Measurements from ENCODE around the gene TIGD3. TPM values are rescaled to one million over a fixed set of nuclear protein-coding genes. Genes with fewer than 3 reads are reported as not detected.

Gene TIGD3
- total RNA-seq, 1 donor from 2014 or later: 0.26 TPM

GRCh38 chr11:65404638-65405339 lies 50.2 kb downstream of the TIGD3 start:
- peak; percentile 65 to 84 for DNase-seq (ENCODE audit: low read depth in 2 of 2)

Other genes starting within 250 kb of the TIGD3 start
- 14.6 and 14.8 TPM in 2 replicates for gene TM7SF2, start 242.9 kb upstream of the TIGD3 start, total RNA-seq
- 6.3 and 7.7 TPM in 2 replicates for gene ZNHIT2, start 237.1 kb upstream of the TIGD3 start, total RNA-seq
- gene FAU, start 232.6 kb upstream of the TIGD3 start, total RNA-seq: 211 and 383 TPM in 2 replicates
- gene MRPL49, start 232.4 kb upstream of the TIGD3 start, total RNA-seq: 42.0 and 50.6 TPM in 2 replicates
- 5.6 and 15.4 TPM in 2 replicates for gene SYVN1, start 220.2 kb upstream of the TIGD3 start, total RNA-seq
- gene SPDYC, start 184.5 kb upstream of the TIGD3 start, total RNA-seq: not detected in 2 replicates
- 81.3 and 88.1 TPM in 2 replicates for gene CAPN1, start 172.8 kb upstream of the TIGD3 start, total RNA-seq
- 4.7 and 5.7 TPM in 2 replicates for gene POLA2, start 92.8 kb upstream of the TIGD3 start, total RNA-seq
- gene CDC42EP2, start 39.9 kb upstream of the TIGD3 start, total RNA-seq: 6.4 and 7.8 TPM in 2 replicates
- 18.5 and 32.1 TPM in 2 replicates for gene DPF2, start 20.9 kb upstream of the TIGD3 start, total RNA-seq
- 1.6 and 1.7 TPM in 2 replicates for gene SLC25A45, start 27.9 kb downstream of the TIGD3 start, total RNA-seq
- 75.4 and 85.1 TPM in 2 replicates for gene FRMD8, start 31.9 kb downstream of the TIGD3 start, total RNA-seq
- 23.7 and 88.5 TPM in 2 replicates for gene NEAT1, start 68.0 kb downstream of the TIGD3 start, total RNA-seq
- gene MALAT1, start 144.3 kb downstream of the TIGD3 start, total RNA-seq: 1,844 and 2,565 TPM in 2 replicates
- 41.8 and 55.9 TPM in 2 replicates for gene SCYL1, start 170.3 kb downstream of the TIGD3 start, total RNA-seq
- gene LTBP3, start 203.6 kb downstream of the TIGD3 start, total RNA-seq: 13.1 and 41.7 TPM in 2 replicates
- 37.6 and 37.7 TPM in 2 replicates for gene ZNRD2, start 215.7 kb downstream of the TIGD3 start, total RNA-seq
- 12.2 and 23.8 TPM in 2 replicates for gene FAM89B, start 217.8 kb downstream of the TIGD3 start, total RNA-seq
- gene EHBP1L1, start 221.3 kb downstream of the TIGD3 start, total RNA-seq: 2.5 and 4.7 TPM in 2 replicates
- gene KCNK7, start 241.0 kb downstream of the TIGD3 start, total RNA-seq: under 0.01 and 0.13 TPM in 2 replicates

All from dermis microvascular lymphatic vessel endothelial cell (primary cell).